Stimulated activated CD8-positive, alpha-beta memory T cell treated with anti-CD3 and anti-CD28 coated beads, Interleukin-12 subunit alpha, Interleukin-12 subunit beta, amount 100 ng/mL, for 24 hours (primary cell): Measurements from ENCODE around the gene COL4A1.

Experiments
- DNase-seq: peaks from one replicate; pipeline ENCODE4 v3.0.0-alpha.2; 2020; ENCODE audit errors: extremely low read depth

The COL4A1 gene

GRCh38 chr13:110218581-110219201, 88.3 kb downstream of the COL4A1 start:
- no peak for DNase-seq

- DNase-seq, result no peak
Measured at GRCh38 chr13:110217811-110218210, 89.1 kb downstream of the COL4A1 start.

DNA sequence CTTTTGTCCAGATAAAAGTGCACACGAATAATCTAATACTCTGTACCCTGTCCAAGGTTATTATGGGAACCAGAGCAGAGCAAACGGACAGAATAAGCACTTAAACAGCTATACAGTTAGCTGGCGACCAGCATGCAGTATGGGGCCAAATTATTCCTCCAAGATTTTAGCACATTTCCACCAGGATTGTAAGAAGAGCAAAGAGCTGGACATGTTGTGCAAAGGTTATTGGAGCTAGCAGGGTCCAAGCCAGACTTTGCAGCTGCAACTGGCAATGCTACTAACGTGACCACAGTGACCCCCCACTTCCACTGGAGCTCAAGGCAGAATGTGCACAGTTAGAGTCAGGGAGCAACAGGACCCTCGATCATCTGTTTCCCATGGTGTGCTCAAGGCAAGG, 89.9 kb downstream of the COL4A1 start:
- no peak for DNase-seq

- no peak for DNase-seq
Measured at GRCh38 chr13:110216398-110217041, 90.4 kb downstream of the COL4A1 start.

DNA sequence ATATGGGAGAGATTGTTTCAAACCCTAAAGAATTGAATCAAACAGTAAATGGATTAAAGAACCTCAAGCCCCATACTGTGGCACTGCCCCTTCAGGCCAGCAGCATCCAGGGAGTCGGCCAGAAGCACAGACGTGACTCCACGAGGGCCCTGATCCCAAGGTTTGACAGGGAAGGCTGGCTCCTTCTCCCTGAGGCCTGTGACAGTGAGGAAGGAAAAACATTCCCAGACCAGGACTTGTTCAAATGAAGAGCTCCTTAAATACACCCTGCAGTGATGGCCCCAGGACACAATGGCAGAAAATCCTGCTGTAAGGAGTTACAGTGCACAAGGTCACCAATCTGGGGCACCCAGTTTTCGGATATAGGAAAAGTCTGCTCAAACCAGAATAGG, 91.0 kb downstream of the COL4A1 start:
- DNase-seq, result no peak

GRCh38 chr13:110215606-110216005, 91.4 kb downstream of the COL4A1 start:
- DNase-seq, result no peak

- DNase-seq, result no peak
Measured at GRCh38 chr13:110214637-110215036, 92.3 kb downstream of the COL4A1 start.

DNA sequence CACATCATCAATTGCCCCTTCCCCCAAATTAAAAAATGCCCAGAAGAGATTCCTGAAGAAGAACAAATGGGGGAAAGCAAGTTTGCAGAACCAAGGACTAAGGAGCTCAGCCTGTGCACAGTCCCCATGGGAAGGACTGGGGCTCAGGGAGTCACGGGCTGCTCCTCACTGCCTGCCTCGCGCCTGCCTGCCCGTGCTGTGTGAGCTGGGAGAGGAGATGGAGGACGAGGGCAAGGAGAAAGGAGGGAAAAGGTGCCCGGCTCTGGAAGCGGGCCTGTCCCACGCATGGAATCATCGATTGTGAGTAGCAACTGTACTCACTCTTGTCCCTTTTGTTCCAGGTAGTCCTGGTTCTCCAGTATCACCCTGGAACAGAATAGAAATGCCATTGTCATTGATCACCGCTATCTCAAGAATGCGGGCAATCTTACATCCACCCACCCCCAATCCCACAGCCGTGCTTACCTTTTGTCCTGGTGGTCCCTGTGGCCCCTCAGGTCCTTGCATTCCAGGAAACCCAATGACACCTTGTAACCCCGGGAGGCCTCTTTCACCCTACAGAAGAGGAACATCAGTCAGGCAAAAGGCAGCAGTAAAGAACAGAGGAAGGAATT, 93.4 kb downstream of the COL4A1 start:
- no peak for DNase-seq

DNA sequence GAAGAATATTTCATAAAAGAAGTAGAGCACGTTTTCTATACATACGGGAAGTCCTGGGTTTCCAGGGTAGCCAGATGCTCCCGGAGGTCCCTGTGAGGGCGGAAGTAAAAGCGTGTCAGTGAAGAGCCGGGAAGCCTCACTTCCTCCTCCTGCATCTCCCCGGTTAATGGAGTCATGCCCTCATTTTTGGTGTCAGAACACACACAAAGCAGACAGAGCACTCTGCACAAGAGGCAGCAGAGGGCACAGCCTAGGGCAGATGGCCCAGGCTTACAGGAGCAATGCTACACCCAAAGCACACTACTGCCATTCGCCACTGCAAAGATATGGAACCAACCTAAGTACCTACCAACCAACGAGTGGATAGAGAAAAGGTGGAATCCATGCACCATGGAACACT, 94.4 kb downstream of the COL4A1 start:
- no peak for DNase-seq

- no peak for DNase-seq
Measured at GRCh38 chr13:110211735-110212134, 95.2 kb downstream of the COL4A1 start.

DNA sequence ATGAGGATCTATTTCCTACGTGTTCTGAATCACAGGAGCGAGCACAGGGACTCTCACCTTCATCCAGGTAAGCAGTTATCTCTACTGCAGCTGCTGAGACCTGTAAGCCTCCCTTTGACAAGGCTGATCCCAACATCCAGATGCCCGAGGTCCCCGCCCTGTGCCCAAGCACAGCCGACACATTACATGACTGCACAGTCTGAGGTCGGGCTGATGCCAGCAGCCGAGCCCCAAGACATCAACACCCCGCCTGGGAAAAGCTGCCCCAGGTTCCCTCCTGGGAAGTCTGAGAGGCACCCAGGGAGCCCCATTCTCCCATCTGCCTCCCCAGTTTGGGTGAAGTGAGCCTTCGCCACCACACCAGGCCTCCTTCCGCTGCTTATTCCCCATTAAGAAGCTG, 95.9 kb downstream of the COL4A1 start:
- no peak for DNase-seq

GRCh38 chr13:110210604-110210985, 96.4 kb downstream of the COL4A1 start:
- no peak for DNase-seq

DNA sequence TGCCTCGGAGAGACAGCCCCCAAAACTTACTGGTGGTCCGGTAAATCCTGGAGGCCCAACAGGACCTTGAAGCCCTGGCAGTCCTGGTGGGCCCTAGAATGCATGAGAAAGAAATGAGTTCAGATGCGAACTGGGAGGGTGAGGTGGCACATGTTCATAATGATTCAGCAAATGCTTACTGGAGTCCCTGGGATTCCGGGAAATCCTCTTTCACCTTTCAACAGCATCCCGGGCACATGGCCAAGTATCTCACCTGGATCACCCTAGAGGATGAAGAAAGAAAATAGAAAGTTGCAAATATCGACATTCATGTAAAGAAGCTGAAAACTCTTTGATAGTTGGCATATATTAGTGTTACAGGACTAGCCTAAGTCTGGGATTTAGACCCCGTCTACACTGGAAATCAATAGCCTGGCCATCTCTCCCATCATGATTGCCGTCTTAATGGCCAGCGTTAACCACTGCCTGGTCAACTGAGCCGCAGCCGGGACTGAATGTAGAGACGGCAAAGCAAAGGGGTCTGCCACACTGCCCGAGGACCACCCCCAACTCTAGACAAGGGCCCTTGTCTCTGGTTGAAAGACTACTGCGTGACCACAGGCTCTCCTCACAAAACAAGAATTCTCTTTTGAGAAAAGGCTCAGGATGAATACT, 96.9 kb downstream of the COL4A1 start:
- no peak for DNase-seq

- DNase-seq, result no peak
Measured at GRCh38 chr13:110208116-110208515, 98.8 kb downstream of the COL4A1 start.

DNA sequence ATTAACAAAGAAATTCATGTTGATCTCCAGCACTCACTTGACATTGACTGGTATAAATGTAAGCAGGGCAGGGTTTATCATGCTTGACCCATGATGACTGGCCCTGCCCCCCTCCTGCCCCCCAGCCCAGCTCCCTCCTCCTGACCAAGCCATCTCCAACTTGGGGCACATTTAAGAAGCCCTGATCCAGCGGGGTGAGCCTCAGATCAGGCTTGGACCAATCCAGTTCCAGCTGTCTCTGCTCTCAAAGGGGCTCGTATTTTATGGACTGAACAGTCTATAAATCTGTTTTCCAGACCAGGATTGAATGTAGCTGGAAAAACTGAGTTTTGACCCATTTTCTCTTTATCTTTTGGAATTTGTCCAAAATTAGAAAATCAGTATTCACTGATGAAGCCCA, 100.0 kb downstream of the COL4A1 start:
- no peak for DNase-seq

DNA sequence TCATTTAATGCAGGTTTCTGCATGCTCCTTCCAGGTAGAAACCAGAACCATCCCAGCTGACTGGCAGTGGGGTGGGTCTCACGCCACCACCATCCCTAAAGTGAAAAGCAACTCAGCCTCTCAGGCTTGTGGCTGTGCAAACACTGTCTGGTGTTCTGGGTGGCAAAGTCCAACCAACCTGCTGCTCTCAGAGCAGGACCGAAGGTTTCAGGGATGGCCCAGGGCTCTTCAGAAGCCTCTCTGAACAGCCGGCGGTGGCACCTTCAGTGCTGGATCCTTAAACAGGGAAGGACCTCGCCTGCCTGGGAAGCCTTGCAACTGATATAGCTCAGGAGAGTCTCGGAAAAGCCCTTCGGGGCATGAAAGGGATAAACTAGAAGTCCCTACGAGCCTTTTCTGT, 100.8 kb downstream of the COL4A1 start:
- DNase-seq, result no peak

GRCh38 chr13:110201114-110201513, 105.8 kb downstream of the COL4A1 start:
- no peak for DNase-seq

DNA sequence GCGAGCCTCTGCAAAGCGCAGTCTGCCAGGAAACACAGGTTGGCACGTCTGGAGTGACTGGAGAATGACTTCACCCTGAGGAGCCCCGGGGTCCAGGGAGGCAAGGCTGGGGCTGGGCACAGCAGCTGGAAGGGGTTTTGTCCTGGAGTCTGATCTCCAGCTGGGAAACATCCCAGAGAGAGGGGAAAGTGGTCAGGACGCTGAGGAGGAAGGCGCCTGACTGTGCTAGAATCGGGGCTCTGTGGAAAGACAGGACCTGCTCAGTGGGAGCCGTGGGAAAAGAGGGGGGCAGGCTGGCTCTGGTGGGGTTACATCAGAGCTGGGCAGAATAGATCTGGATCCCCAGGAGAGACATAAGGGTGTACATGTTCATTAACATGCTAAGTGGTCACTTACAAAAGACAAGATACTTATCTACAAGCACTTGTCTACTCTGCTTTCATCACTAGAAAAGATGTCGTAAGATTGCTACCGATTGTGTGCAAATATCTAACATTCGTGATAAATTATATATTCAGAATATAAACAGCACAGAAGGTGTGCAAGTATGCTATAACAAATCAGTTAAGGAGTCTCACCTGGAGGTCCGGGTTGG, 106.6 kb downstream of the COL4A1 start:
- DNase-seq, result no peak

DNA sequence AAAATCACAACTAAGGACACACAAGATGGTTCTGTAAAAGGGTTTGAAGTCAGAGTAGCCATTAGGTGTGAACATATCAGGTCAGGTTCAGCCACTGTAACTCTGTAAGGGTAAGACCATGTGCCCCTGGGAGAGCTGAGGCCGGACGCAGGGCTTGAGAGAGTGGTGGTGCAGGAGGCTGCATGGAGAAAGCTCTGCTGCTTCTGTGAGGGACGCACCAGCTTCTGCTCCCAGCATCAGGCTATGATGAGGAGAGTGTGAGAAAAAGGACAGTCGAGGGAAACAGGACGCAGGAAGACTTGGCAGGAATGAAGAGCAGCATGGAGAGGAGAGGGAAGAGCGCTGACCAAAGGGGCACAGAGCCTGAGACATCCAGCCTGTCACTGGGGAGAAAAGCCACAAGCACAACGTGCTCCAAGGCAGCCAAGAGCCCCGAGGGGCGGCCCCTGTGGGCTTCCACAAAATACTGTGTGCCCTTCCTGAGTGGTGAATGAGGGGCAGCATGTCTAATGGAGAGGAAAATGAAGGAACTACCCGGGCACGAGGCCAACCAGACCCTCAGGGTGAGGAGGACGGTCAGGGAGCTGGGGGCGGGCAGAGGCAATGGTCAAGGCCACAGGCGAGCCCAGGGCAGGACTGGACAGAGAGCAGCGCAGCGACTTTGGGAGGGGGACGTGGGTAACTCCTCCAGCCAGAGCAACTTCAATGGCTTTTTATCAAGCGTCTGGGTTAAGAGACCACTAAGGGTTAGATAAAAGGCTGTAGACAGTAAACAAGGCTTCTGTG, 107.7 kb downstream of the COL4A1 start:
- DNase-seq, result no peak

DNA sequence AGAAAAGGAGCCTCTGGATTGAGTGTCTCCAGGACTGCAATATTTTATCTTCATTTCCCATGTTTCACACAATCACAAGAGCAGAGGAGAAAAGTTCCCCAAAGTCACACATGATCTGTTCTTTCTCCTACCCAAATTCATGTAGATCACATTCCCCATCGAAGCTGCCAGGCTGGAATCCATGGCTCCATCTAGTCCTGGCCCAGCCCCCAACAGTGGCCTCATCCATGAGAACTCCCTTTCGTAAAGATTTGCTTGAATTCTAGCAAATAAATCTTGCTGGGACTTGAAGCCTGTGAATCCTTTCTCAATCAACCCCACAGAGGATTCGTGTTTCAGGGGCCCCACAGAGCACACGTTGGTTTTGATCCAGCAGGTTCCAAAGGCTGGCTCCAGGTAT, 109.5 kb downstream of the COL4A1 start:
- no peak for DNase-seq

GRCh38 chr13:110197026-110197425, 109.9 kb downstream of the COL4A1 start:
- DNase-seq, result no peak
